WTC11 (cell line): ENCODE measurements around the gene CAV2. TPM values are rescaled to one million over a fixed set of nuclear protein-coding genes. Genes with fewer than 3 reads are reported as not detected.

Source experiments
- ATAC-seq: fragments of 200-7000 bp; cut with Tn5 transposase; 2 replicates; pipeline ENCODE4 v1.10.0; 2021; ENCODE audit warnings: mild to moderate bottlenecking, moderate library complexity
- CTCF ChIA-PET: fragments of 300-600 bp; sonication (Branson Sonifier 250); formaldehyde crosslinking; loops from one replicate; lab custom pipeline; 2021; ENCODE audit warnings: antibody characterized with exemption; lab: Charles Lee
- POLR2A ChIA-PET: fragments of 350-600 bp; sonication (Branson Sonifier 250); formaldehyde crosslinking; loops from one replicate; lab custom pipeline; 2021; ENCODE audit warnings: antibody characterized with exemption; lab: Charles Lee
- DNase-seq: peaks from one replicate; pipeline ENCODE4 v3.0.0; 2021; ENCODE audit warnings: low spot score
- H3K27ac Mint-ChIP-seq: 2 replicates; pipeline ENCODE4 v1.8.0; 2021; ENCODE audit warnings: mixed read lengths
- H3K27me3 Mint-ChIP-seq: 2 replicates; pipeline ENCODE4 v1.8.0; 2021; ENCODE audit warnings: low read depth, mild to moderate bottlenecking, moderate library complexity, mixed read lengths
- H3K36me3 Mint-ChIP-seq: 2 replicates; pipeline ENCODE4 v1.8.0; 2021; ENCODE audit warnings: mixed read lengths
- H3K4me1 Mint-ChIP-seq: 2 replicates; pipeline ENCODE4 v1.8.0; 2022; ENCODE audit warnings: mixed read lengths
- H3K4me3 Mint-ChIP-seq: 2 replicates; pipeline ENCODE4 v1.8.0; 2021; ENCODE audit warnings: mild to moderate bottlenecking, moderate library complexity, mixed read lengths
- H3K9me3 Mint-ChIP-seq: 2 replicates; pipeline ENCODE4 v1.8.0; 2021; ENCODE audit warnings: mixed read lengths
- ATF1 ChIP-seq: sonication (generic); formaldehyde crosslinking; IDR thresholded peaks from 2 replicates; pipeline ENCODE4 v1.8.1; 2023; ENCODE audit warnings: mild to moderate bottlenecking, moderate library complexity, missing genetic modification reagents
- CBFB ChIP-seq: sonication (generic); formaldehyde crosslinking; IDR thresholded peaks from 2 replicates; pipeline ENCODE4 v1.8.1; 2022; ENCODE audit warnings: mild to moderate bottlenecking, low read depth, missing genetic modification reagents
- ESRRA ChIP-seq: sonication (generic); formaldehyde crosslinking; IDR thresholded peaks from 2 replicates; pipeline ENCODE4 v1.8.1; 2022; ENCODE audit warnings: mild to moderate bottlenecking, missing genetic modification reagents, borderline replicate concordance
- JAZF1 ChIP-seq: fragments of 250-450 bp; sonication (Bioruptor Pico); IDR thresholded peaks from 2 replicates; pipeline ENCODE4 v1.9.0; 2021; ENCODE audit warnings: moderate library complexity, mild to moderate bottlenecking, inconsistent platforms
- KAT7 ChIP-seq: sonication (generic); formaldehyde crosslinking; IDR thresholded peaks from 2 replicates; pipeline ENCODE4 v1.8.1; 2023; ENCODE audit warnings: missing genetic modification reagents, mild to moderate bottlenecking, borderline replicate concordance
- NFATC4 ChIP-seq: fragments of 250-450 bp; sonication (Bioruptor Pico); IDR thresholded peaks from 2 replicates; pipeline ENCODE4 v1.9.0; 2021; ENCODE audit warnings: mild to moderate bottlenecking
- NFE2L1 ChIP-seq: sonication (generic); formaldehyde crosslinking; IDR thresholded peaks from 2 replicates; pipeline ENCODE4 v1.8.1; 2023; ENCODE audit warnings: missing genetic modification reagents
- NR1H2 ChIP-seq: sonication (generic); formaldehyde crosslinking; IDR thresholded peaks from 2 replicates; pipeline ENCODE4 v1.9.0; 2021; ENCODE audit warnings: mild to moderate bottlenecking, moderate library complexity, missing genetic modification reagents
- NR2C2 ChIP-seq: sonication (generic); formaldehyde crosslinking; IDR thresholded peaks from 2 replicates; pipeline ENCODE4 v1.8.0; 2022; ENCODE audit warnings: mild to moderate bottlenecking, missing genetic modification reagents
- OVOL2 ChIP-seq: fragments of 250-450 bp; sonication (Bioruptor Pico); IDR thresholded peaks from 2 replicates; pipeline ENCODE4 v1.9.0; 2021; ENCODE audit warnings: mild to moderate bottlenecking, borderline replicate concordance
- PRRX2 ChIP-seq: fragments of 250-450 bp; sonication (Bioruptor Pico); IDR thresholded peaks from 2 replicates; pipeline ENCODE4 v1.8.0; 2021; ENCODE audit warnings: mild to moderate bottlenecking
- RELA ChIP-seq: sonication (generic); formaldehyde crosslinking; IDR thresholded peaks from 2 replicates; pipeline ENCODE4 v1.8.1; 2022; ENCODE audit warnings: missing genetic modification reagents, mild to moderate bottlenecking, borderline replicate concordance
- SMAD3 ChIP-seq: sonication (generic); formaldehyde crosslinking; IDR thresholded peaks from 2 replicates; pipeline ENCODE4 v1.8.0; 2022; ENCODE audit warnings: missing genetic modification reagents, mild to moderate bottlenecking, borderline replicate concordance
- SOX15 ChIP-seq: fragments of 250-450 bp; sonication (Bioruptor Pico); IDR thresholded peaks from 2 replicates; pipeline ENCODE4 v1.9.0; 2021; ENCODE audit warnings: mild to moderate bottlenecking
- SP1 ChIP-seq: sonication (generic); formaldehyde crosslinking; conservative IDR thresholded peaks from 2 replicates; pipeline ENCODE4 v1.8.1; 2022; ENCODE audit warnings: missing genetic modification reagents
- TEAD1 ChIP-seq: sonication (generic); formaldehyde crosslinking; IDR thresholded peaks from 2 replicates; pipeline ENCODE4 v1.8.0; 2022; ENCODE audit warnings: mild to moderate bottlenecking, missing genetic modification reagents
- ZBTB21 ChIP-seq: sonication (generic); formaldehyde crosslinking; IDR thresholded peaks from 2 replicates; pipeline ENCODE4 v1.8.1; 2023; ENCODE audit warnings: mild to moderate bottlenecking, missing genetic modification reagents, borderline replicate concordance
- ZNF121 ChIP-seq: sonication (generic); formaldehyde crosslinking; IDR thresholded peaks from 2 replicates; pipeline ENCODE4 v1.8.0; 2023; ENCODE audit warnings: missing genetic modification reagents
- ZNF138 ChIP-seq: sonication (generic); formaldehyde crosslinking; conservative IDR thresholded peaks from 2 replicates; pipeline ENCODE4 v1.8.1; 2022; ENCODE audit warnings: mild to moderate bottlenecking, moderate library complexity, missing genetic modification reagents
- ZNF263 ChIP-seq: sonication (generic); formaldehyde crosslinking; IDR thresholded peaks from 2 replicates; pipeline ENCODE4 v1.8.1; 2022; ENCODE audit warnings: low read depth, mild to moderate bottlenecking, moderate library complexity, missing genetic modification reagents
- ZNF317 ChIP-seq: sonication (generic); formaldehyde crosslinking; IDR thresholded peaks from 2 replicates; pipeline ENCODE4 v1.8.1; 2023; ENCODE audit warnings: low read depth, mild to moderate bottlenecking, moderate library complexity, missing genetic modification reagents, borderline replicate concordance
- ZNF671 ChIP-seq: fragments of 250-450 bp; sonication (Bioruptor Pico); IDR thresholded peaks from 2 replicates; pipeline ENCODE4 v1.8.0; 2021; ENCODE audit warnings: mild to moderate bottlenecking
- total RNA-seq: library from RNA; stranded (reverse); gene quantifications from 3 replicates; pipeline ENCODE4 v1.2.3, GENCODE V29; 2021
- TF ChIP-seq, protein P1 (sequence below): fragments of 250-450 bp; sonication (Bioruptor Pico); IDR thresholded peaks from 2 replicates; pipeline ENCODE4 v1.9.0; 2021; ENCODE audit warnings: mild to moderate bottlenecking
- TF ChIP-seq, protein P2 (sequence below): fragments of 250-450 bp; sonication (Bioruptor Pico); IDR thresholded peaks from 2 replicates; pipeline ENCODE4 v2.1.2; 2022; ENCODE audit warnings: mild to moderate bottlenecking, moderate library complexity
- TF ChIP-seq, protein P3 (sequence below): sonication (generic); formaldehyde crosslinking; IDR thresholded peaks from 2 replicates; pipeline ENCODE4 v1.8.0; 2022; ENCODE audit warnings: mild to moderate bottlenecking, missing genetic modification reagents
- TF ChIP-seq, protein P4 (sequence below): sonication (generic); formaldehyde crosslinking; conservative IDR thresholded peaks from 2 replicates; pipeline ENCODE4 v1.8.1; 2022; ENCODE audit warnings: mild to moderate bottlenecking, missing genetic modification reagents
- TF ChIP-seq, protein P5 (sequence below): sonication (generic); formaldehyde crosslinking; IDR thresholded peaks from 2 replicates; pipeline ENCODE4 v1.8.1; 2022; ENCODE audit warnings: low read depth, mild to moderate bottlenecking, moderate library complexity, missing genetic modification reagents, borderline replicate concordance
- TF ChIP-seq, protein P6 (sequence below): fragments of 200-600 bp; IDR thresholded peaks from 2 replicates; pipeline ENCODE4 v1.8.0; 2022; ENCODE audit warnings: antibody characterized with exemption

CAV2 gene
- total RNA-seq, 1 experiment from 2014 or later, result 4.3 TPM

DNA sequence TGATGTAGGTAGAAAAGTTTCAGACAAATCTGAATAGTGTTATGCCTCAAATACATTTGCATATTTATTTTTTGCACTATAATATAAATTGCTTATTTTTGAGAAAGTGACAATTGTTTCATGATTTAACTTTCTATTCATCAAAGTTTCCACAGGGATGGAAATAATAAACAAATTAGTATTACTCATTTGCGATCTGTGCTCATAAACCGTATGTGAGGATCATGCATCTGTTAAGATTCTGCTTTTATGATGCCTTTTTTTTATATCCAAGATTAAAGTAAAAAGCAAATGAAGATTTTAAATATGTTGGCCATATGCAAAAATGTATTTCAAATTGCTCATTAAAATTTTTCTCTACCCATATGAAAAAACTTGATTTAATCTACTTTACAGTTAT, 45.2 kb upstream of the CAV2 start (continued):
- TF ChIP-seq JAZF1 (CRISPR knock-in tag), result no peak
- TF ChIP-seq, all 79 proteins: peak for 0

DNA sequence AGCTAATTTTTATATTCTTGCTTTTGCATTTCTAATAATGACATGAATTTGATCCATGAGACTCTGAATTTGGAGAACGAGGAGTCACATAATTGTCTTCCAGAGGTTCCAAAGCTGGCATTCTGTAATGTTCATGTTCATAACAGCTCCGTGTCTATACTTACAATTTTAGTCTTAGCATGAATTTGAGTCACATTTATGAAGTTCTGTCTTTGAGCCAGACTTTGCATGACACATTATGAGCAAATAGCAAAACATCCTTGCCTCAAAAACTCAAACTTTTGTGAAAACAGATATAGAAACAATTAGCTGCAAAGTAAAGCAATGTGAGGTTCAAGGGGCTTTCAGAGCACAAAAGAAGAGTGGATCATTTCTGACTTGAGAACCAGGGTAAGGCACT, 44.5 kb upstream of the CAV2 start:
- no peaks in the 10 kb centered on the region for H3K27me3 Mint-ChIP-seq
- peaks cover 3% of the 10 kb centered on the region; the same call in 1 of the 2 replicates for H3K4me1 Mint-ChIP-seq
- POLR2A ChIA-PET, result no interaction called here
- no peak for TF ChIP-seq ZNF671
- TF ChIP-seq, protein P1, sequence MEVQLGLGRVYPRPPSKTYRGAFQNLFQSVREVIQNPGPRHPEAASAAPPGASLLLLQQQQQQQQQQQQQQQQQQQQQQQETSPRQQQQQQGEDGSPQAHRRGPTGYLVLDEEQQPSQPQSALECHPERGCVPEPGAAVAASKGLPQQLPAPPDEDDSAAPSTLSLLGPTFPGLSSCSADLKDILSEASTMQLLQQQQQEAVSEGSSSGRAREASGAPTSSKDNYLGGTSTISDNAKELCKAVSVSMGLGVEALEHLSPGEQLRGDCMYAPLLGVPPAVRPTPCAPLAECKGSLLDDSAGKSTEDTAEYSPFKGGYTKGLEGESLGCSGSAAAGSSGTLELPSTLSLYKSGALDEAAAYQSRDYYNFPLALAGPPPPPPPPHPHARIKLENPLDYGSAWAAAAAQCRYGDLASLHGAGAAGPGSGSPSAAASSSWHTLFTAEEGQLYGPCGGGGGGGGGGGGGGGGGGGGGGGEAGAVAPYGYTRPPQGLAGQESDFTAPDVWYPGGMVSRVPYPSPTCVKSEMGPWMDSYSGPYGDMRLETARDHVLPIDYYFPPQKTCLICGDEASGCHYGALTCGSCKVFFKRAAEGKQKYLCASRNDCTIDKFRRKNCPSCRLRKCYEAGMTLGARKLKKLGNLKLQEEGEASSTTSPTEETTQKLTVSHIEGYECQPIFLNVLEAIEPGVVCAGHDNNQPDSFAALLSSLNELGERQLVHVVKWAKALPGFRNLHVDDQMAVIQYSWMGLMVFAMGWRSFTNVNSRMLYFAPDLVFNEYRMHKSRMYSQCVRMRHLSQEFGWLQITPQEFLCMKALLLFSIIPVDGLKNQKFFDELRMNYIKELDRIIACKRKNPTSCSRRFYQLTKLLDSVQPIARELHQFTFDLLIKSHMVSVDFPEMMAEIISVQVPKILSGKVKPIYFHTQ (CRISPR knock-in tag), result no peak
- TF ChIP-seq SP1 (CRISPR knock-in tag), result no peak
- TF ChIP-seq TEAD1 (CRISPR knock-in tag), result no peak
- no peak for TF ChIP-seq ATF1 (CRISPR knock-in tag)
- TF ChIP-seq JAZF1 (CRISPR knock-in tag), result no peak
- TF ChIP-seq, protein P2, sequence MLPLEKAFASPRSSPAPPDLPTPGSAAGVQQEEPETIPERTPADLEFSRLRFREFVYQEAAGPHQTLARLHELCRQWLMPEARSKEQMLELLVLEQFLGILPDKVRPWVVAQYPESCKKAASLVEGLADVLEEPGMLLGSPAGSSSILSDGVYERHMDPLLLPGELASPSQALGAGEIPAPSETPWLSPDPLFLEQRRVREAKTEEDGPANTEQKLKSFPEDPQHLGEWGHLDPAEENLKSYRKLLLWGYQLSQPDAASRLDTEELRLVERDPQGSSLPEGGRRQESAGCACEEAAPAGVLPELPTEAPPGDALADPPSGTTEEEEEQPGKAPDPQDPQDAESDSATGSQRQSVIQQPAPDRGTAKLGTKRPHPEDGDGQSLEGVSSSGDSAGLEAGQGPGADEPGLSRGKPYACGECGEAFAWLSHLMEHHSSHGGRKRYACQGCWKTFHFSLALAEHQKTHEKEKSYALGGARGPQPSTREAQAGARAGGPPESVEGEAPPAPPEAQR, result no peak
- no peak for TF ChIP-seq KAT7
- TF ChIP-seq PRRX2 (CRISPR knock-in tag), result no peak
- no peak for TF ChIP-seq SMAD3 (CRISPR knock-in tag)
- no peak for TF ChIP-seq ESRRA
- no peak for TF ChIP-seq NFE2L1 (CRISPR knock-in tag)
- no peak for TF ChIP-seq ZNF138
- no peak for TF ChIP-seq ZNF121 (CRISPR knock-in tag)
- no peak for TF ChIP-seq SOX15 (CRISPR knock-in tag)
- TF ChIP-seq, protein P3, sequence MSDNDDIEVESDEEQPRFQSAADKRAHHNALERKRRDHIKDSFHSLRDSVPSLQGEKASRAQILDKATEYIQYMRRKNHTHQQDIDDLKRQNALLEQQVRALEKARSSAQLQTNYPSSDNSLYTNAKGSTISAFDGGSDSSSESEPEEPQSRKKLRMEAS (CRISPR knock-in tag), result no peak
- no peak for TF ChIP-seq NFATC4 (CRISPR knock-in tag)
- no peak for TF ChIP-seq OVOL2 (CRISPR knock-in tag)
- TF ChIP-seq, protein P4, sequence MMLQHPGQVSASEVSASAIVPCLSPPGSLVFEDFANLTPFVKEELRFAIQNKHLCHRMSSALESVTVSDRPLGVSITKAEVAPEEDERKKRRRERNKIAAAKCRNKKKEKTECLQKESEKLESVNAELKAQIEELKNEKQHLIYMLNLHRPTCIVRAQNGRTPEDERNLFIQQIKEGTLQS (CRISPR knock-in tag), result no peak
- ATAC-seq, result no peak
- H3K36me3 Mint-ChIP-seq, result no peaks in the 10 kb centered on the region
- DNase-seq, result no peak
- CTCF ChIA-PET, result no interaction called here
- no peak overlapping the region for H3K4me3 Mint-ChIP-seq
- no peak overlapping the region for H3K27ac Mint-ChIP-seq
- no peaks in the 10 kb centered on the region for H3K9me3 Mint-ChIP-seq

DNA sequence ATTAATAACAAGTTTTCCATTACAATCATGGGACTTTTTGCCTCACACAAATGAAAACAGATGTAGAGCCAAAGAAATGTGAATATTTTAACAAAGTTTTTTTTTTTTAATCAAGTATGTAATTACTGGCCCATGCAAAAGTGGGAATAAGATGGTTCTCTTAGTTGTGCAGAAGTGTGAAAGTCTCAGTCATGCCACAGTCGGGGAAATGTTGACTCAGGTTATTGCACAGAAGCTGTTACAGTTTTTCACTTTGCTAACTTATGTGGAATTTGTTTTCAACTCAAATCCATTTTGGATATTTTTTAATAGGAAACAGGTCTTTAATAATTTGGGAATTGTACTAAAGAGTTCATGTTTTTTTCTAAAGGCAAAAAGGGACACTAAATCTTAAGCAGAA, 44.0 kb upstream of the CAV2 start:
- POLR2A ChIA-PET, result no interaction called here
- no peak for TF ChIP-seq ZNF317 (CRISPR knock-in tag)
- TF ChIP-seq ZNF263 (CRISPR knock-in tag), result no peak
- no peak for TF ChIP-seq NR2C2 (CRISPR knock-in tag)
- no peak for TF ChIP-seq NR1H2
- TF ChIP-seq ZNF138, result no peak
- no peak for TF ChIP-seq ZBTB21 (CRISPR knock-in tag)
- no peak for TF ChIP-seq RELA (CRISPR knock-in tag)
- TF ChIP-seq PRRX2 (CRISPR knock-in tag), result no peak
- no peak for TF ChIP-seq CBFB
- TF ChIP-seq, protein P5, sequence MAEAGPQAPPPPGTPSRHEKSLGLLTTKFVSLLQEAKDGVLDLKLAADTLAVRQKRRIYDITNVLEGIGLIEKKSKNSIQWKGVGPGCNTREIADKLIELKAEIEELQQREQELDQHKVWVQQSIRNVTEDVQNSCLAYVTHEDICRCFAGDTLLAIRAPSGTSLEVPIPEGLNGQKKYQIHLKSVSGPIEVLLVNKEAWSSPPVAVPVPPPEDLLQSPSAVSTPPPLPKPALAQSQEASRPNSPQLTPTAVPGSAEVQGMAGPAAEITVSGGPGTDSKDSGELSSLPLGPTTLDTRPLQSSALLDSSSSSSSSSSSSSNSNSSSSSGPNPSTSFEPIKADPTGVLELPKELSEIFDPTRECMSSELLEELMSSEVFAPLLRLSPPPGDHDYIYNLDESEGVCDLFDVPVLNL (CRISPR knock-in tag), result no peak
- TF ChIP-seq, protein P6, sequence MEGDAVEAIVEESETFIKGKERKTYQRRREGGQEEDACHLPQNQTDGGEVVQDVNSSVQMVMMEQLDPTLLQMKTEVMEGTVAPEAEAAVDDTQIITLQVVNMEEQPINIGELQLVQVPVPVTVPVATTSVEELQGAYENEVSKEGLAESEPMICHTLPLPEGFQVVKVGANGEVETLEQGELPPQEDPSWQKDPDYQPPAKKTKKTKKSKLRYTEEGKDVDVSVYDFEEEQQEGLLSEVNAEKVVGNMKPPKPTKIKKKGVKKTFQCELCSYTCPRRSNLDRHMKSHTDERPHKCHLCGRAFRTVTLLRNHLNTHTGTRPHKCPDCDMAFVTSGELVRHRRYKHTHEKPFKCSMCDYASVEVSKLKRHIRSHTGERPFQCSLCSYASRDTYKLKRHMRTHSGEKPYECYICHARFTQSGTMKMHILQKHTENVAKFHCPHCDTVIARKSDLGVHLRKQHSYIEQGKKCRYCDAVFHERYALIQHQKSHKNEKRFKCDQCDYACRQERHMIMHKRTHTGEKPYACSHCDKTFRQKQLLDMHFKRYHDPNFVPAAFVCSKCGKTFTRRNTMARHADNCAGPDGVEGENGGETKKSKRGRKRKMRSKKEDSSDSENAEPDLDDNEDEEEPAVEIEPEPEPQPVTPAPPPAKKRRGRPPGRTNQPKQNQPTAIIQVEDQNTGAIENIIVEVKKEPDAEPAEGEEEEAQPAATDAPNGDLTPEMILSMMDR, result no peak

More for the DNA sequence above, 44.0 kb upstream of the CAV2 start:
- DNase-seq, result no peak
- Mint-ChIP-seq H3K36me3 (no peaks in the 10 kb centered on the region), H3K27me3 (no peaks in the 10 kb centered on the region), H3K9me3 (no peaks in the 10 kb centered on the region), H3K4me1 (peaks cover 3% of the 10 kb centered on the region; the same call in 1 of the 2 replicates), H3K27ac (no peak overlapping the region), H3K4me3 (no peak overlapping the region)
- CTCF ChIA-PET, result no interaction called here
- no peak for ATAC-seq
